Hematopoietic multipotent progenitor cell treated with erythropoietin and hydrocortisone succinate and interleukin-3 and kit ligand, for 17 days (in vitro differentiated cells): Measurements from ENCODE around the gene MAPK8IP3.

Experiments
- DNase-seq: peaks from one replicate; pipeline ENCODE4 v3.0.0-alpha.2; 2015; ENCODE audit warnings: low spot score

MAPK8IP3 gene

GRCh38 chr16:1762196-1762878 lies 56.3 kb downstream of the MAPK8IP3 start:
- DNase-seq = no peak

DNA sequence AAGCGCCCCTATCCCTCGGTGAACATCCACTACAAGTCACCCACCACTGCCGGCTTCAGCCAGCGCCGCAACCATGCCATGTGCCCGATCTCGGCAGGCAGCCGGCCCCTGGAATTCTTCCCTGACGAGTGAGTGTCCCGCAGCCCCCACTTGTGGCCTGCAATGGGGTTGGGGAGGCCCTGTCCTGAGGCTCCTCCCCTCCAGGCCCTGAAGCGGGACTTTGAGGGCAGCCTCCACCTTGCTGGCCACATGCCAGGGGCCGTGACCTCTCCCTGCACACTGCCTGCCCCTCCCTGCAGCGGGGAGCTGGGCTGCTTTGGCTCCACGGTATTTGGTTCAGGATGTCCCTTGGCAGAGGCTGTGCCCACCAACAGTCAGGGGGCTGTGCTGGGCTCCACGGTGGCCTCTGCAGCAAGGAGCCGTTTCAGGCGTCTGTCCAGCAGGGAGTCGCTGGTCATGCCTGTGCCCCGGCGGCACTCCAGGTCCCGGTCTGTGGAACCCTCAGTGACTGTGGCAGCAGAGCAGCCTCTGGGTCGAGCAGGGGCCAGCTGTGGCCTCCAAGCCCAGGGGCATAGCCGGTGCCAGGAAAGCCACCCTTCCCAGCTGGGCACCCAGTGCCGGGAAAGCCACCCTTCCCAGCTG lies 57.0 kb downstream of the MAPK8IP3 start:
- peak; percentile 14 for DNase-seq

DNA sequence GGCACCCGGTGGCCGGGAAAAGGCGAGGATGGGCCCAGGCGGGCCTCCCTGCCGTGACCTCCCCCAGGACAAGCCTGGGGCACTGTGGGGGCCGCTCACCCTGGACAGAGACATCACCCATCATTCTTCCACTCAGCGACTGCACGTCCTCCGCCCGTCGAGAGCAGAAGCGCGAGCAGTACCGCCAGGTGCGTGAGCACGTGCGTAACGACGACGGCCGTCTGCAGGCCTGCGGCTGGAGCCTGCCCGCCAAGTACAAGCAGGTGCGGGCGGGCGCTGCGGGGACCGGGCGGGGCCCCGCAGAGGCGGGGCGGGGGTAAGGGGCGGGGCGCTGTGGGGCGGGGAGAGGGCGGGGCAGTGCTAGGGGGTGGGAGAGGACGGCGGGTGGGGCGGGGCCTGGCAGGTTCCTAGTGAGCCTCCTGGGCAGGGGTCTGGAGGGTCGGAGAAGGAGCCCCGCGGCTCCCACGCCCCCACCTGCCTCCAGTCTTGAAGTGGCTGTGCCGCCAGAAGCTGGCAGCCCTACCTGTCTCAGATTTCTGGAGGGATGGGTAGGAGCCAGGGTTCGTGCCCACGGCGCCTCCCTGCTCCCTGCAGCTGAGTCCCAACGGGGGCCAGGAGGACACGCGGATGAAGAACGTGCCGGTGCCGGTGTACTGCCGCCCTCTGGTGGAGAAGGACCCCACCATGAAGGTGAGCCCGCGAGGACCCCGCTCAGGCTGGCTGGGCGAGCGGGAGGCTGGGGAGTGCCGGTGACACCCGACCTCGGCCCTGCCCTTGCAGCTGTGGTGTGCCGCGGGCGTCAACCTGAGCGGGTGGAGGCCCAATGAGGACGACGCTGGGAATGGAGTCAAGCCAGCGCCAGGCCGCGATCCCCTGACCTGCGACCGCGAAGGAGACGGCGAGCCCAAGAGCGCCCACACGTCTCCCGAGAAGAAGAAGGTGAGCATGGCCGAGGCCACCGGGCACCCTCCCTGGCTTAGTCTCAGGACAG lies 57.8 kb downstream of the MAPK8IP3 start:
- DNase-seq = no peak

- DNase-seq = no peak
Observed at GRCh38 chr16:1764971-1765370, 59.0 kb downstream of the MAPK8IP3 start.

GRCh38 chr16:1765826-1766225 lies 59.8 kb downstream of the MAPK8IP3 start:
- DNase-seq = no peak

GRCh38 chr16:1766231-1766630 lies 60.2 kb downstream of the MAPK8IP3 start:
- DNase-seq = no peak

- DNase-seq = no peak
Observed at GRCh38 chr16:1766701-1767100, 60.7 kb downstream of the MAPK8IP3 start.

GRCh38 chr16:1767116-1767994 lies 61.4 kb downstream of the MAPK8IP3 start:
- no peak for DNase-seq

- no peak for DNase-seq
Observed at GRCh38 chr16:1768061-1768766, 62.2 kb downstream of the MAPK8IP3 start.

GRCh38 chr16:1768767-1769401 lies 62.9 kb downstream of the MAPK8IP3 start:
- no peak for DNase-seq

GRCh38 chr16:1769402-1770300 lies 63.7 kb downstream of the MAPK8IP3 start:
- DNase-seq = no peak

DNA sequence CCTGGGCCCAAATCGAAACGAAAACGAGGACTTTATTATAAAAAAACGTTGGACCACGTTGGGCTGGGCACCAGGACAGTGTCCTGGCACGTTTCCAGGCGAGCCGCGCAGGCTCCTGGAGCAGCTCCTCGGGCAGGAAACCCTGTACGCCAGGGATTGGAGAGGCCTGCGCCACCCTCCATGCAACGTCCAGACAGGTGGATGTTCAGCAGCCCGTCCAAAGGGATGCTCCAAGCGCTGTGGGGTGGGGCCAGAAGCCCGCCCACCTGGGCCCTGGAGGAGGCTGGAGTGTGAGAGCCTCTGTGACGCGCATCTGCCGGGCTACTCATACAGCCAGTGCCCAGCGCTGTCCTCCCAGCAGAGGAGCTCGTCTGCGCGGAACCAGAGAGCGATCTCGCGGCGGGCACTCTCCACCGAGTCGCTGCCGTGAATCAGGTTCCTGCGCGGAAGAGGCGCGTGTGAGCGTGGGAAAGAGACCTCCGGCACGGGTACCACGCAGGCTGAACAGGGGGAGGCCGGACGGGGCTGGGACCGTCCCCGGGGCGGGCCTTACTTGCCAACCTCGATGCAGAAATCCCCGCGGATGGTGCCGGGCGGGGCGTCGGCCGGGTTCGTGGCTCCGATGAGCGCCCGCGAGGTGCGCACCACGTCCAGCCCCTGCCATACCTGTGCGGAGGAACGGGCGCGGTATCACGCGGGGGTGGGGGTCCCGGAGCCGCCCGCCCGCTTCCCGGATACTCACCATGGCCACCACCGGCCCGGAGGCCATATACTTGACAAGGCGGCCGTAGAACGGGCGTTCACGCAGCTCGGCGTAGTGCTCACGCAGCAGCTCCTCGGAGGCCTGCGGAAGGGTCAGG lies 64.6 kb downstream of the MAPK8IP3 start:
- DNase-seq = no peak

DNA sequence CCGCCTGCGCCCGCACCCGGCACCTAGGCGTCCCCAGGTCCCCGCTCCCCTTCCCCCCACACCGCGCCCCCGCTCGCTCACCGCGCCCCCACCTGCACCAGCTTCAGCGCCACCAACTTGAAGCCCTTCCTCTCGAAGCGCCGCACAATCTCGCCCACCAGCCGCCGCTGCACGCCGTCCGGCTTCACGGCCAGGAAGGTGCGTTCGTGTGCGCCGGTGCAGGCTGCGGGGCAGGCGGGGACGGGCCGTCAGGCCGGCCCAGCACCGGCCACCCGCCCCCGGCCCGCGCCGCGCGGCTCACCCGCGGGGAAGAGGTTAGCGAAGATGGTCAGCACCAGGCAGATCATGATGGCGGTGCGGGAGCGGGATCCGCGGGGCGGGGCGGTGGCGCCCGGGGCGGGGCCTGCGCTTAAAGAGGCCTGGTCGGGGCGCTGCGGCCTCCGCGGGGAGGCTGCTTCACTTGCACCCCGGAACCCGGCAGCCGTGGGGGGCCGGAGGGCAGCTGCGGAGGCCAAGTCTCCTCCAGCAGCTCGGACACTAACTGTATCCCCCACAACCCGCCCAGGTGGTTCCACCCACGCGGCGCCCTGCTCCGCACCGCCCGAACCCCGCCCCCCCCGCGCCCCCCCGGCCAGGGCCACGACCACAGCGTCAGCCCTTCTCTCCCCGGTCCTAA lies 65.3 kb downstream of the MAPK8IP3 start, which contains the start of gene NME3:
Gene NME3 (minus strand): TSS at position 356 of the 676 bp plus-strand sequence. CDS start 9 bp downstream, at position 347.
- peak; percentile 57 for DNase-seq

- DNase-seq = peak; percentile 9
Observed at GRCh38 chr16:1771864-1772361, 65.9 kb downstream of the MAPK8IP3 start.

GRCh38 chr16:1772362-1772907 lies 66.4 kb downstream of the MAPK8IP3 start, which contains the start of gene EME2:
EME2 (plus strand) TSS chr16:1772810; CDS start chr16:1773228, 418 bp downstream.
- peak; percentile 37 for DNase-seq

GRCh38 chr16:1772908-1773702 lies 67.1 kb downstream of the MAPK8IP3 start, which contains the start of gene MRPS34:
MRPS34 (minus strand) TSS chr16:1773134; CDS start chr16:1773119, 15 bp downstream.
- peak; percentile 85 for DNase-seq
